Left hindlimb (tissue), 1 donor: Measurements from ENCODE around the gene CPAMD8.
"Not testable (repeated sequence)": the region's sequence is repeated elsewhere in the genome, so short reads cannot be mapped to it uniquely, and the experiment has no call there.

ENCODE experiments used
- DNase-seq: peaks from one replicate; pipeline ENCODE4 v3.0.0-alpha.2; 2018

The CPAMD8 gene

DNA sequence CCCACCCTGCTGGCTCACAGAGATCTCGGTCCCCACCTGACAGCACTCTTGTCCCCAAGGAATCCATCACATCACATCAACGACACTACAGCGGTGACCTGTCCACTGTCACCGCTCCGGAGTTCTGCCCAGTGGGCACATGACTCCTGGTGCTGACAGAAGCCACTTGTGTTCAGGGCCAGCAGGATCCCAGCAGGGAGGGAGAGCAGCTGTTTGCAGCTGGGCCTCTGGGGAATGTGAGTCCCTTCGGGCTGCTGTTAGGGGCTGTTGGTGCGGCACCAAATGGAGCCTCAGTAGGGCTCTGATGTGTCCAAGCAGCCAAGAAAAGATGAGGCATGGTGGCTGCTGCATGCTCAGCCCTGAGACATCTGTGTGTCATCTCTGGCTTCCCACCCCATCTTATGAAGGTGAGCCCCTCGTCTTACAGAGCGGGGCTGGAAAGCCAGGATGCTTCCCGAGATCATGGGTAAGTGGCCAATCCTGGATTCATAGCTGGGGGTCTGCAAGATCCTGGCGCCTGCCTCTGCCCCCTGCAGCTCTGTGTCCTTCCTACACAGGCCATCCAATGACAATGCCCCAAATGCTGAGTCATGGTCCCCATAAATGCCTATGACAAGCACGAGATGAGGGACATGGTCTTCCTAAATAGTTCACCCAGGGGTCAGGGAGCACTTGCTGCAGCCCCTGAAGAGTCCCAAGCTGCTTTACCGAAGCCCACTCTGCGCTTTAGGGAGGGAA is 81.8 kb downstream of the CPAMD8 start:
- DNase-seq: no peak

DNA sequence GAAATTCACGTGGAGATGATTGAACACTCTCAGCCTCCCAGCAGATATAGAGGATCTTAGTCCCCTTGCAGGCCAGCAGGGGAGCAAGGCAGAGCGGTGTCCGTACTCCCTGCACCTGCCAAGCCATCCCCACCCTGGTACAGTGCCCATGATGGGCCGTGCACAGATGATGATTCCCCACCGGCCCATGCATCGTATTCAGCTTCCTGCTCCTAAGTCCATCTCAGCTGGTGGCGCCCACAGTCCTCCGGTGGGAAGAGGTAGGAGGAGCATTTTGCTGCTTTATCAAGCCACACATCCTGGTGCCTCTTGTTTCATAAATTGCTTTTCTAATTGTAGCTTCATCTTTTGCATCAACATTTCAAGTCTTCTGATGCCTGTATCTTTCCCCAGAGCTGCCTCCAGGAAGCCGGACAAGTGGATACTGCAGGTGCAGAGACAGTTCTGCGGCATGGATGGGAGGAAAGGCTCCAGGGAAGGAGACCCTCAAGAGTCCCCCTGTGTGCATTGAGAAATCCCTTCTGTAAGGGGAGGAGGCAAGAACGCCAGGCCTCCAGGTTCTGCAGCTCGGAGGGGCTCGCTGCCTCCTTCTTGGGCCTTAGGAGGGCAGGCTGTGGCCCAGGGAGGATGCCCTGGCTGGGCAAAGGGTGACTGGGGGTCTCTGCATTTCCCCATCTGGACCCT is 82.5 kb downstream of the CPAMD8 start:
- no peak for DNase-seq

DNA sequence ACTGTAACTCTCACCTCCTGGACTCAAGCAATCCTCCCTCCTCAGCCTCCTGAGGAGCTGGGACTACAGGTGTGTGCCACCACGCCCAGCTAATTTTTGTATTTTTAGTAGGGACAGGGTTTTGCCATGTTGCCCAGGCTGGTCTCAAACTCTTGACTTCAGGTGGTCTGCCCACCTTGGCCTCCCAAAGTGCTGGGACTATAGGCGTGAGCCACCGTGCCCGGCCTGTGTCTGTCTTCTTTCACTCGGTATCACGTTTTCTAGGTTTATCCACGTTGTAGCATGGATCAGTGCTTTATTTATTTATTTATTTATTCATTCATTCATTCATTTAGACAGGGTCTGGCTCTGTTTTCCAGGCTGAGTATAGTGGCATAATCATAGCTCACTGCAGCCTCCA is 83.5 kb downstream of the CPAMD8 start:
- not testable (repeated sequence) for DNase-seq

DNA sequence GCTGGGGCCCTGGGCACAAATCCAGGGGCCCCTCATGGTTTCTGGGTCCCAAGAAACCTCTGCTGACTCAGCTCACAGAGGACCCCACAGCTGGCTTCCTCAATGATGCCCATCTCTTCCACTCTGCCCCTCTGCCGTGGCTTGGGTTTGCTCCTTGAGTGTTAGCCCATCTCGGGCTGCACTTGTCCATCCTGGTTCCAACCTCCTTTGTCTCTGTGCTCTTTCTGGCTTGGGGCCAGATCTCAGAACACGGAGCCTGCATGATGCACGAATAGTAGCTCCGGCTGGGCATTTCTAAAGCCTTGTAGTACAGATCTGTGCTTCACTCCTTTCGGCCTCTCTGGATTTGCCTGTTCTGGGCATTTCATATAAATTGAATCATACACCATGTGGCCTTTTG is 84.0 kb downstream of the CPAMD8 start:
- DNase-seq: no peak

DNA sequence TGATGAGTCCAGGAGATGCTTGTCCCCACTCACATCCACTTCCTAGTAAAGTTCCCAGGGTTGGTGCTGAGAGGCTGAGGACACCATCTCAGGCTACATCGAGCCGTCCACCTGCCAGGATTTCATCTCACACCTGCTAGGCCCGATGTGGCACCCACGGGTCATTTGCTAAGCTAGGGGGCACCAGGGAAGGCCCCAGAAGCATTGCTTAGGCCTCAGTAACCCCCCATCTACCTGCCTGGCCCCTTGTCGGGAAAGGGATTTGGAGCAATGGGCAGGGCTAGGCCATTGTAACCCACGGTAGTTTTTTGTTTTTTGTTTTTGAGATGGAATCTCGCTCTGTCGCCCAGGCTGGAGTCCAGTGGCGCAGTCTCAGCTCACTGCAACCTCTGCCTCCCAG is 86.0 kb downstream of the CPAMD8 start:
- no peak for DNase-seq

DNA sequence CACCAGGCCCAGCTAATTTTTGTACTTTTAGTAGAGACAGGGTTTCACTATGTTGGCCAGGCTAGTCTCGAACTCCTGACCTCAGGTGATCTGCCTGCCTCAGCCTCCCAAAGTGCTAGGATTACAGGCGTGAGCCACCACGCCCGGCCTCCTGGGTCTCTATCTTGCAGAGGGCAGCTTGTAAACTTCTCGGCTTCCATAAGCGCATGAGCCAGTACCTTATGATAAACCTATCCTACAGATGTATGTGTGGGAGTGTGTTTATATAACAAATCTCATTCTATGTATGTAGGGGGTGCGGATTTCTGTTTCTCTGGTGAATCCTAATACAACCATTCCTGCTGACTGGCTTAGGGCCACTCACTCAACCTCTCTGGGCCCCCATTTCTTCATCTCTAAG is 86.5 kb downstream of the CPAMD8 start:
- not testable (repeated sequence) for DNase-seq

DNA sequence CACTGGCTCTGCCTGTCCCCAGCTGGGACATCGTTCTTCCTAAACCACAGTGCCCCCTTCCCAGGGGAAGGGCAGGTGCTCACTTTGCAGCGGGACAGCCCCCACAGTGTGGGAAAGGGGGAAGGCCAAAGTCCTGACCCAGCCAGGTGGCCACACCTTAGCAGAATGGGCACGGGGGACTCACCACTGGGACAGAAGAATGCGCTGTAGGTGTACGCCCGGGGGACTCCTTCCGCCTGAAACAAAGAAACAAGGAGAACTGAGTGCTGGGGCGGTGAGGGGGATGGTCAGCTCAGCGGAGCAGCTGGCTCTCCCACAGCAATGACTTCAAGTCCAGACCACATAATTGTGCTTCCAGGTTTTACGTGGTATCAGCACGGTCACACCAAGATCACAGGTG is 88.4 kb downstream of the CPAMD8 start:
- no peak for DNase-seq

DNA sequence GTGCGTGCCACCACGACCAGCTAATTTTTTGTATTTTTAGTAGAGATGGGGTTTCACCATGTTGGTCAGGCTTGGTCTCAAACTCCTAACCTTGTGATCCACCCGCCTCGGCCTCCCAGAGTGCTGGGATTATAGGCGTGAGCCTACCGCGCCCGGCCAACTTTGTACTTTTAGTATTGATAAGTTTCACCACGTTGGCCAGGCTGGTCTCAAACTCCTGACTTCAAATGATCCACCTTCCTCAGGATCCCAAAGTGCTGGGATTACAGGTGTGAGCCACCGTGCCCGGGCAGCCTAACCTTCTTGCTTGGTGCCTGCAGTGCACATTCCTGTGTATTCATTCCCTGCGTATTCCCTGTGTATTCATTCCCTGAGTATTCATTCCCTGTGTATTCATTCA is 88.8 kb downstream of the CPAMD8 start:
- DNase-seq: not testable (repeated sequence)

DNA sequence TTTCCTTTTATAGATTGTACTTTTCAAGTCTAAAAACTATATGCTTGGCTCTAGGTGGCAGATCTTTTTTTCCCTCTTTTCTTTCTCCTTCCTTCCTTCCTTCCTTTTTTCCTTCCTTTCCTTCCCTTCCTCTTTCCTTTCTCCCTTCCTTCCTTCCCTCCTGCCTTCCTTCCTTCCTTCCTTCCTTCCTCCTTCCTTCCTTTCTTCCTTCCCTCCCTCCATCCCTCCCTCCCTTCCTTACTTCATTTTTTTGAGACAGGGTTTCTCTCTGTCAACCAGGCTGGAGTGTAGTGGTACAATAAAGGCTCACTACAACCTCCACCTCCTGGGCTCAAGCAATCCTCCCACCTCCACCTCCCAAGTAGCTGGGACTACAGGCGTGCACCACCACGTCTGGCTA is 89.7 kb downstream of the CPAMD8 start:
- no peak for DNase-seq

DNA sequence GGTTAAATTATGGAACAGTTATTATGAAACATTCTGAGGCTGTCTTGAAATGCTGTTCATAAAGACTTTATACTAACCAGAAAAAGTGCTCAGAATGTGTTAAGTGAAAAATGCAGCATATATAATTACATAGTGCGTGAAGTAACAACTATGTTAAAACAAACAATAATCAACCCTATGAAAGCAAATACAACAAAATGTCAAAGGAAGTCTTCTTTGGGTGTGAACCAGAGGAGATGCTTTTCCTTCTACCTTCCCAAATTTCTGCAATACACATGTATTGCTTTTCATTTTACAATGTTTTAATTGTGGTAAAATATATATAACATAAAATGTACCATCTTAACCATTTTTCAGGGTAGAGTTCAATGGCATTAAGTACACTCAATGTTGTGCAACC is 92.1 kb downstream of the CPAMD8 start:
- DNase-seq: no peak

DNA sequence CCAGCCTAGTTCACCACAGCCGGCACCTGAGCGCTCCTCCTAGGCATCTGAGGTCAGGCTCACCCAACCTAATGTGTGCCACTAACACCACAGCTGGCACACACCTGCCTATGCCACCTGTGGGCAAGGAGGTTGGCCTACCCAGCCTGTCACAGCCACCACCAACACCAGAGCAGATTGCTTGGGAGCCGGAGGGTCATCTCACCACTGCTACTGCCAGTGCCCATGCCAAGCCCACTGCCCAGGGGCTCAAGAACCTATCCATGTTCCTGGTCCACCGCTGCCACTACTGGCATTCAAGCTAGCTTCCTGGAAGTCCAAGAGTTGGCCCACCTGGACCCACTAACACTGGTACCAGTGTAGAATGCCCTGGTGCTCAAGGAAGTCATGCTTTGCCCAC is 95.3 kb downstream of the CPAMD8 start:
- DNase-seq: no peak

DNA sequence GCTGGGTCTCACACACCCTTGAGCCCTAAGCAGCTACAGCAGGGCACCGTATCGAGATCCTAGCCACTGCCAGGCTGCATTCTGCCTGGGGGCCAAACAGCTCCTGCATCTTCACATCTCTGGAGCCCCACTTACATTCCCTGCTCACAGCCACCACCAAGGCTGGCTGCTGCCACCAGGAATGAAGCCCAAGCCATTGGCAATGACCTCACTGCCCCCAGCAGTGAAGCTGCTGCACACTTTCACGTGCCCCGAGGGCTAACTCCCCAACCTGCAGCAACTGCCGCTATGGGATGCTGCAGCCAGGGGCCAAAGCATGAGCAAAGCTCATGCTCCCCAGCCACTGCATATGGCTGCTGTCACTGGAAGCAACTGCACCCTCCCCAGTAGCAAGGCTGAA is 95.9 kb downstream of the CPAMD8 start:
- DNase-seq: no peak

DNA sequence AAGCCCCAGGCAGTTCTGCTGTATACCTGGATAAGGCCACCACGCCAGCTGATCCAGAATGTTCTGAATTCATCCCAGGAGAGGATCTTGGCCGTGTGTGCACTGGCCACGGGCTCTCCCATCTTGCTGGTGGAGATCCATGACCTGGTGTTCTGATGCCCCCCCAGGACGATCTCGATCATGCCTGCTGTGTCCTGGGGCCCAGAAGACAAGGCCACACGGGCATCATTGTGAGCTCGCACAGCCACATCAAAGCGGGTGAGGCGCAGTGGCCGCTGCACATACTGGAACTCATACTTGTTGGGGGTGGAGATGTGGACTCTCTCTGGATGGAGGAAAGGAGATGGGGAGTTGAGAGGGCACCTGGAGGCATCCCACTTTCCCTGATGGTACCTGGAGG is 97.7 kb downstream of the CPAMD8 start:
- DNase-seq: no peak

DNA sequence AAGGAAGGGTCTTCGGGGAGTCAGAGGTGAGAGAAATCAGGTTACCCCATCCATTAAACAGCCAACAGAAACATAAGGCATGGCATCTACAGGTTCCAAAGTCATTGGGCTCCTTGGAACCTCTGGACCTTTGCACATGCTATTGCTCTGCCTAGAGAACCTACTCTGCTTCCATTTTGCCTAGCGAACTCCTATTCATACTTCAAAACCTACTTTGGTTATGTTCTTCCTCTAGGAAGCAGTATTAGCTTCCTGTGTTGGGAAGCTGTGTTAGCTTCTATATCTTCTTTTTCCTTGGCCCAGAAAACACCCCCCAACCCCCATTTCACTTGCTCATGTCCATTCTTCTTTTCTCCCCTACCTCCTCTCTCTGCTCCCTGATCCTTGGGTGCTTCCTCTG is 98.3 kb downstream of the CPAMD8 start:
- no peak for DNase-seq

DNA sequence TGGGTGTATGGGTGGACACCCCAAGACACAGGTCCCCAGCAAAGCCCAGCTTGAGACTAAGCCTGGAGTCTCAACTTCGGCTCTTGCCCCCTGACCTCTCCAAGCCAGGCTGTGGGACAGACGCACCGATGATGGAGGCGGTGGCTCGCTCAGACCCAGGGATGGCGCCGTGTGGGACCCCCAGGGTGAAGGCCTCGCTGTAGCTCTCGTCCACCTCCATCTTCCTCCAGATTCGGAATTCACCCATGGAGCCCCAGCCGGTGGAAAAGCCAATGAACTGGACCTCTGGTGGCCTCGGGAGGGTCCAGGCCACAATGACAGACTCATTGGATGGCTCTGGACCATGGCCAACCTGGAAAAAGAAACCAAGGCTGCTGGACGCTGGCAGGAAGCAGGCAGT is 98.7 kb downstream of the CPAMD8 start:
- no peak for DNase-seq

DNA sequence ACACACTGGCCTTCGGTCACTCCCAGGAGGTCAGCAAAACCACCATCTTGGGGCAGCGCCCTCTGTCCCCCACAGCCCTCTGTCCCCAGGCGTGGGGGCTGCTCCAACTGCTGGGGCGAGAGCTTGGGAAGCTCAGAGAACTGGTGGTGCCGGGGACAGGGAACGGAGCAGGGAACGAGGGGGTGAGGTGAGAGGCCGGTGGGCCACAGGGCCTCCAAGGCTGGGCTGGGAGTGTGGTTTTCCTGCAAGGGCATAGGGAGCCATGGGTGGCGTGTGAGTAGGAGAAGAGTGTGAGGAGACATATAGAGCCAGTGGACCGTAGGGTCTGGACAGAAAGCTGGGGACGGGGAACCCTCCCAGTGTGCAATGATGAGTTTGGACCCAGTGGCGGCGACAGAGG is 103.7 kb downstream of the CPAMD8 start:
- DNase-seq: no peak

DNA sequence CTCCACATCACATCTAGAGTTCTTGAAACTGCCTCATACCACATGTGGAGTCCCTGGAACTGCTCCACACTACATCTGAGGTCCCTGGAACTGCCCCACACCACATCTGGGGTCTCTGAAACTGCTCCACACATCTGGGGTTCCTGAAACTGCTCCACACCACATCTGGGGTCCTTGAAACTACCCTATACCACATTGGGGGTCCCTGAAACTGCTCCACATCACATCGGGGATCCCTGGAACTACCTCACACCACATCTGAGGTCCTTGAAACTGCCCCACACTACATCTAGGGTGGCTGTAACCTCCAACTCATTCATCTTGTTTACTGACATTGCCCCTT is 104.0 kb downstream of the CPAMD8 start:
- DNase-seq: no peak

DNA sequence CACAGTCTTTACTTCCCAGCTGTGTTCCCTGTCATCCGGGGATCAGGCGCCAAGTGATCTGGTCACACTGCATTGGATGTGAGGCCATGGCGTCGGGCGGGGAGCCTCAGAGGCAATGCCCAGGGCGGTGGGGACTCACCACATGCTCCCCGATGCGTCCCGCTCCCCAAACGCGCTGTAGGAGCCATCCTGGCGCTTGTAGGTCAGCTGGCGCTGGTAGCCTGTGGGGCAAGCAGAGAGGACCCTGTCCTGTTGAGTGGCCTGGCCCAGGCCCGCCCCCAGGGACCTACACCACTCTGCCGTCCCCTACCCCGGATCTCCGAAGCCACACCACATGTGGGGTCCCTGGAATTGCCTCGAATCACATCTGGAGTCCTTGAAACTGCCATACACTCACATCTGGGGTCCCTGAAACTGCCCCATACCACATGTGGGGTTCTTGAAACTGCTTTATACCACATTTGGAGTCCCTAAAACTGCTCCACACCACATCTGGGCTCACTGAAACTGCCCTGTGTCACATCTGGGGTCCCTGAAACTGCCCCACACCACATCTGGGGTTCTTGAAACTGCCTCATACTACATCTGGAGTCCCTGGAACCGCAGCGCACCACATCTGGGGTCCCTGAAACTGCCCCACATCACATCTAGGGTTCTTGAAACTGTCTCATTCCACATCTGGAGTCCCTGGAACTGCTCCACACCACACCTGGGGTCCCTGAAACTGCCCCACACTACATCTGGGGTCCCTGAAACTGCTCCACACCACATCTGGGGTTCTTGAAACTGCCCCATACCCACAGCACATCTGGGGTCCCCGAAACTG is 104.6 kb downstream of the CPAMD8 start:
- no peak for DNase-seq

DNA sequence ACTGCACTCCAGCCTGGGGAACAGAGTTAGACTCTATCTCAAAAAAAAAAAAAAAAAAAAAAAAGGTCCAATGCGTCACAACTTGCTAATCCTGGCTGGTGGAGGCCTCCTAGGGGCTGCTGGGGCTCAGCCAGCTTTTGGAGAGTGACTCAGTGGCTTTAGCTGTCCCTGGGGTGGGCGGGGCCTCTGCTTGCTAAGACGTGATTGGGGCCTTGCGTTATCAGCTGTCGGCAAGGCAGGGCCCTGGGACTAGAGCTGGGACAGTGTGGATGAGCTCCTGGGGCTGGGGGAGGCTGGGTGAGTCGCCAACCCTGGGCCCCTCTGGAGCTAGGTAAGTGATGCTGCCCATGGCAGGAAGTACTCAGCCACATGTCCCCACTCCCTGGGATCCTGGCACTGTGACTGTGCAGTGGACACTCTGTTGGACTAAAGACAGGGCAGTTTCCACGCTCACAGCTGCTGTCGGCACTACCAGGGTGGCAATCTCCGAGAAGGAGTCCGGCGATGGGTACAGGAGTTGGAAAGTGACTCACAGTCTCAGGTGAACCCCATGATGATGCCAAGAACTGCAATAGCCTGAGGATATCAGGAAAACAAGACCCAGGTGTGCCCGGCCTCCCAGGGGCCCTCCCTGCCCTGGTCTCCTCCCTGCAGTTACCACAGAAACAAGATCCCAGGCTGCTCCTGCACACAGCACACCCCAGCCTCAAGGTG is 105.6 kb downstream of the CPAMD8 start:
- DNase-seq: no peak

DNA sequence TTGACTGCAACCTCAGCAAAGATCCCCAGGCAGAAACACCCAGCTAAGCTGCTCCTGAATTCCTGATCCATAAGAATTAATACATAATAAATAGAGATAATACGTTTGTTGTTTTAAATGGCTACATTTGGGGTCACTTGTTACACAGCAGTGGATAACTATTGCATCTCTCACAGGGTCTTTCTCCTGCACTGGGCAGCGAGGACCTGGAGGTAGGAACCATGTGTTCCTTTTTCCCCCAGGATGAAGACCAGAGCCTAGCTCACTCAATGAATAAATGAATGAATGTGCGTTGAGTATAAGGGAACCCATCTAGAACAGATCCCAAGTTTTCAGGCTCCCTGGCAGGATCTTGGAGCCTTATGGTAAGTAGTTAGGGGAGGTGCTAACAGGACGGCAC is 107.1 kb downstream of the CPAMD8 start:
- DNase-seq: no peak

DNA sequence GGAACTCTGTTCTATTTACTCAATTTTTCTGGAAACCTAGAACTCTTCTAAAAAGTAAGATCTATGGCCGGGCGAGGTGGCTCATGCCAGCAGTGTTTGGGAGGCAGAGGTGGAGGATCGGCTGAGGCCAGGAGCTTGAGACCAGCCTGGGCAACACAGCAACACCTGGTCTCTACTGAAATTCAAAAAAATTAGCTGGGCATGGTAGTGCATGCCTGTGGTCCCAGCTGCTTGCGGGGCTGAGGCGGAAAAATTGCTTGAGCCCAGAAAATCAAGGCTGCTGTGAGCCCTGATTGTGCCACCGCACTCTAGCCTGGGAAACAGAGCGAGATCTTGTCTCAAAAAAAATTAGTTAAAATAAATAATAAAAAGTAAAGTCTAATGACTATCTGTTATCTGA is 109.2 kb downstream of the CPAMD8 start:
- DNase-seq: no peak

DNA sequence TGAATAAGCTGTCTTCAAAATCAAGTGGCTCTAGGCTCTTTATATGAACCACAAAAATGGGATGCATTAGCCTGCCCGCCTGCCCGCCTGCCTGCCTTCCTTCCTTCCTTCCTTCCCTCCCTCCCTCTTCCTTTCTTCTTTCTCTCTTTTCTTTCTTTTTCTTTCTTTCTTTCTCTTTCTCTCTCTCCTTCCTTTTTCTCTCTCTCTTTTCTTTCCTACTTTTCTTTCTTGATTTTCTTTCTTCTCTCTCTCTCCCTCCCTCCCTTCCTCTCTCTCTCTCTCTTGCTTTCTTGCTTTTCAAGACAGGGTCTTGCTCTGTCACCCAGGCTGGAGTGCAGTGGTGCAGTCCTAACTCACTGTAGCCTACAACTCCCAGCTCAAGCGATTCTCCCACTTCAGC is 110.9 kb downstream of the CPAMD8 start:
- no peak for DNase-seq

DNA sequence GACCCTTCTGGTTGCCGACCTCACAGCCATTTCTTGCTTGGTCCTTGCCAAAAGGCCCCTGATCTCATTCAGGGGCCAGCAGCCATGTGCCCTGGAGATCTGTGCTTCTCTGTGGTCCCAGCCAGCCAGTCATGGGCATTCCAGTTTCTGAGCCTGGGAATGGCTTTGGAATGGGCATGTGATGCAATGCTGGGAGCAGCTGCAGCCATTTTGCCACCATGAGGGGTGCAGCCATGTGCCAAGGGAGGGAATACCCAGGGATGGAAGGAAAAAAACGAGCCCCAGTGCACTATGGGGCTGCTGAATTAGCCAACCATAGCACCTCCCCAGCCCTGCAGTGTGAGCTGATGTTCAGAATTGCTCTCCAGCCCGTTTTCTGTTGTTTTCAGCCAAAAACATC is 111.5 kb downstream of the CPAMD8 start:
- DNase-seq: no peak
